Stomach (tissue), 4 donors: ENCODE measurements around the gene POLR2F.

Experiments used
- POLR2A ChIP-seq, 4 donors: fragments of 450-650 bp; IDR thresholded peaks; one replicate each; pipeline ENCODE4 v1.6.1; 2016; ENCODE audit warnings: antibody characterized with exemption in 4 of 4, control low read depth in 2 of 4, mild to moderate bottlenecking in 1 of 4, moderate library complexity in 1 of 4
- TF ChIP-seq, protein P1 (sequence below), 7 experiments: fragments of 450-650 bp in 4 of 7; fragments of 200-600 bp in 3 of 7; sonication (generic) in 3 of 7; IDR thresholded peaks; one replicate each; pipeline ENCODE4 v1.5.1; 2016 to 2019; ENCODE audit warnings: antibody characterized with exemption in 7 of 7, control low read depth in 2 of 7, mild to moderate bottlenecking in 1 of 7

GRCh38 chr22:37998543-37998942 is 45.0 kb downstream of the POLR2F start:
- TF ChIP-seq, protein P1, sequence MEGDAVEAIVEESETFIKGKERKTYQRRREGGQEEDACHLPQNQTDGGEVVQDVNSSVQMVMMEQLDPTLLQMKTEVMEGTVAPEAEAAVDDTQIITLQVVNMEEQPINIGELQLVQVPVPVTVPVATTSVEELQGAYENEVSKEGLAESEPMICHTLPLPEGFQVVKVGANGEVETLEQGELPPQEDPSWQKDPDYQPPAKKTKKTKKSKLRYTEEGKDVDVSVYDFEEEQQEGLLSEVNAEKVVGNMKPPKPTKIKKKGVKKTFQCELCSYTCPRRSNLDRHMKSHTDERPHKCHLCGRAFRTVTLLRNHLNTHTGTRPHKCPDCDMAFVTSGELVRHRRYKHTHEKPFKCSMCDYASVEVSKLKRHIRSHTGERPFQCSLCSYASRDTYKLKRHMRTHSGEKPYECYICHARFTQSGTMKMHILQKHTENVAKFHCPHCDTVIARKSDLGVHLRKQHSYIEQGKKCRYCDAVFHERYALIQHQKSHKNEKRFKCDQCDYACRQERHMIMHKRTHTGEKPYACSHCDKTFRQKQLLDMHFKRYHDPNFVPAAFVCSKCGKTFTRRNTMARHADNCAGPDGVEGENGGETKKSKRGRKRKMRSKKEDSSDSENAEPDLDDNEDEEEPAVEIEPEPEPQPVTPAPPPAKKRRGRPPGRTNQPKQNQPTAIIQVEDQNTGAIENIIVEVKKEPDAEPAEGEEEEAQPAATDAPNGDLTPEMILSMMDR (IDR thresholded peaks at IDR 0.05): no peak
- TF ChIP-seq POLR2A (IDR thresholded peaks at IDR 0.05): no peak
